Peyer's patch (tissue), 4 donors: ENCODE measurements around the gene NPVF. TPM values are rescaled to one million over a fixed set of nuclear protein-coding genes. Genes with fewer than 3 reads are reported as not detected.
A peak's percentile ranks its signal among the peaks of the same experiment; 100 is the strongest.

ENCODE experiments used
- DNase-seq, 3 donors: peaks; one replicate each; pipeline ENCODE4 v3.0.0-alpha.2; 2017 to 2019
- H3K27ac ChIP-seq, 4 donors: fragments of 200-600 bp; sonication (generic); one replicate each; pipeline ENCODE4 v1.5.1; 2016 to 2019
- H3K27me3 ChIP-seq, 2 donors: fragments of 200-600 bp; sonication (generic); one replicate each; pipeline ENCODE4 v1.5.1; 2019
- H3K36me3 ChIP-seq, 3 donors: fragments of 200-600 bp; sonication (generic); one replicate each; pipeline ENCODE4 v1.5.1; 2016 to 2019
- H3K4me1 ChIP-seq, 4 donors: fragments of 200-600 bp; sonication (generic); one replicate each; pipeline ENCODE4 v1.5.1; 2016 to 2019
- H3K4me3 ChIP-seq, 4 donors: fragments of 200-600 bp; sonication (generic); 1 replicate in 3 of 4; 2 replicates in 1 of 4; pipeline ENCODE4 v1.5.1; 2016 to 2019; ENCODE audit warnings: mild to moderate bottlenecking in 1 of 4
- H3K9me3 ChIP-seq, 4 donors: fragments of 200-600 bp; sonication (generic); one replicate each; pipeline ENCODE4 v1.5.1; 2016 to 2019; ENCODE audit warnings: mild to moderate bottlenecking in 1 of 4
- POLR2A ChIP-seq, 2 donors: fragments of 450-650 bp; IDR thresholded peaks; one replicate each; pipeline ENCODE4 v1.5.1; 2017; ENCODE audit warnings: antibody characterized with exemption in 2 of 2, mild to moderate bottlenecking in 2 of 2, moderate library complexity in 2 of 2
- total RNA-seq, 4 donors: library from RNA; depleted of rRNA; stranded (reverse); fragments of >200 nt; gene quantifications; one replicate each; pipeline ENCODE4 v1.1.0, GENCODE V29; 2016
- TF ChIP-seq, protein P1 (sequence below), 6 experiments: fragments of 450-650 bp in 4 of 6; fragments of 200-600 bp in 2 of 6; sonication (generic) in 1 of 6; IDR thresholded peaks; one replicate each; pipeline ENCODE4 v1.5.1; 2017 to 2019; ENCODE audit warnings: antibody characterized with exemption in 6 of 6, mild to moderate bottlenecking in 3 of 6, moderate library complexity in 1 of 6

Gene NPVF
- total RNA-seq, 4 donors from 2014 or later = not detected

DNA sequence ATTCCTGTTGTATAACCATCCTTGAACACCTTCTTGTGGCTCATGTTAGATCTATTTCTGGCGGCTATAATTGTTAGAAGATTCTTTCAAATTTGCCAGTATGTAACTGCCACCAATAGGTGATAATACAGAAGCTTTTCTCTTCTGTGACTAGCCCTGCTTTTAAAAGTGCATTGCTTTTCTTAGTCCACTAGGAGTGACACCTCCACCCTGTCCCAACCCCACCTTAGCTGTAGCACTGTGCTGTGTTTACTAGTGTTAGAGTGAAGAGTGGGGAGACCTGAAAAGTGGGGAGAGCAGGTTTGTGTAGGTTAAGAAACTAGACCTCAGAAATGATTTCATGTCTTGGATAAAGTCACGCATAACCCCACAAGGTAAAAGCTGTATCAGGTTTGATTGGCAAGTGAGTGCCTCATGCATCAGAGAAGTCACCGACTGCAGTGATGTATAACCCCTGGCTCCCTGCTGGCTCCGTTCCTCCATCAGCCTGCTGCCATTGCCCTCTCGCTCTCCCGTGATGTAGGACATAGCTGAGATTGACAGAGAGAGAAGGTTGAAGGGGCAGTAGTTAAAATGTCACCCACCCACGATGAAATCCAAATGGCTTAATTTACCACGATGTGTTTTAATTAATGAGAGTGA lies 12.5 kb downstream of the NPVF start:
- Histone ChIP-seq H3K36me3 (no peaks in the 10 kb centered on the region), H3K27ac (no peak overlapping the region), H3K4me3 (no peak overlapping the region), H3K9me3 (no peaks in the 10 kb centered on the region), H3K4me1 (peaks cover 0 to 3% (median 0%) of the 10 kb centered on the region in 4 donors), H3K27me3 (no peaks in the 10 kb centered on the region)
- TF ChIP-seq, protein P1, sequence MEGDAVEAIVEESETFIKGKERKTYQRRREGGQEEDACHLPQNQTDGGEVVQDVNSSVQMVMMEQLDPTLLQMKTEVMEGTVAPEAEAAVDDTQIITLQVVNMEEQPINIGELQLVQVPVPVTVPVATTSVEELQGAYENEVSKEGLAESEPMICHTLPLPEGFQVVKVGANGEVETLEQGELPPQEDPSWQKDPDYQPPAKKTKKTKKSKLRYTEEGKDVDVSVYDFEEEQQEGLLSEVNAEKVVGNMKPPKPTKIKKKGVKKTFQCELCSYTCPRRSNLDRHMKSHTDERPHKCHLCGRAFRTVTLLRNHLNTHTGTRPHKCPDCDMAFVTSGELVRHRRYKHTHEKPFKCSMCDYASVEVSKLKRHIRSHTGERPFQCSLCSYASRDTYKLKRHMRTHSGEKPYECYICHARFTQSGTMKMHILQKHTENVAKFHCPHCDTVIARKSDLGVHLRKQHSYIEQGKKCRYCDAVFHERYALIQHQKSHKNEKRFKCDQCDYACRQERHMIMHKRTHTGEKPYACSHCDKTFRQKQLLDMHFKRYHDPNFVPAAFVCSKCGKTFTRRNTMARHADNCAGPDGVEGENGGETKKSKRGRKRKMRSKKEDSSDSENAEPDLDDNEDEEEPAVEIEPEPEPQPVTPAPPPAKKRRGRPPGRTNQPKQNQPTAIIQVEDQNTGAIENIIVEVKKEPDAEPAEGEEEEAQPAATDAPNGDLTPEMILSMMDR (IDR thresholded peaks at IDR 0.05) = peak in 2 of 6 experiments; percentile 6
- TF ChIP-seq POLR2A (IDR thresholded peaks at IDR 0.05) = no peak
- DNase-seq = no peak

DNA sequence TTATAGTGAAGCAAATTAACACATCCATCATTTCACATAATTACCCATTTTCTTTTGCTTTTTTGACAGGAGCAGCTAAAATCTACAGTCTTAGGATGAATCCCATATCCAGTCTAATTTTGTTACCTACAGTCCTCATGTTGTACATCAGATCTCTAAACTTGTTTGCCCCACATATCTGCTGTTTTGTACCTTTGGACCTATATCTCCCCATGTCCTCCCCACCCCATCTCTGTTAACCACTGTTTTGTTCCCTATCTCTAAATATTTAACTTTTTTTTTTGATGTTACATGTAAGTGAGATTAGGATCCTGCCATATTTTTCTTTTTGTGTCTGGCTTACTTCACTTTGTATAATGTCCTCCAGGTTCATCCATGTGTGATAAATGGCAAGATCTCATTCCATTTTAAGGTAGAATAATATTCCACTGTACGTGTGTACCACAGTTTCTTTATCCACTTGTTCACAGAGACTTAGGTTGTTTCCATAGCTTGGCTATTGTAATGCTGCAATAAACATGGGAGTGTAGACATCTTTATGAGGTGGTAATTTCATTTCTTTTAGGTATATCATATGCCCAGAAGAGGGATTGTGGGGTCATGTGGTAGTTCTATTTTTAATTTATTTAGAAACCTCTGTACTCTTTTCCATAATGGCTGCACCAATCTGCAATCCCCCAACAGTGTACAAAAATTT lies 19.6 kb downstream of the NPVF start:
- DNase-seq = no peak
- Histone ChIP-seq H3K36me3 (no peaks in the 10 kb centered on the region), H3K9me3 (no peaks in the 10 kb centered on the region), H3K27me3 (no peaks in the 10 kb centered on the region), H3K4me3 (no peak overlapping the region), H3K27ac (no peak overlapping the region), H3K4me1 (no peaks in the 10 kb centered on the region)
- TF ChIP-seq POLR2A (IDR thresholded peaks at IDR 0.05) = no peak
- TF ChIP-seq, protein P1 (IDR thresholded peaks at IDR 0.05) = no peak

DNA sequence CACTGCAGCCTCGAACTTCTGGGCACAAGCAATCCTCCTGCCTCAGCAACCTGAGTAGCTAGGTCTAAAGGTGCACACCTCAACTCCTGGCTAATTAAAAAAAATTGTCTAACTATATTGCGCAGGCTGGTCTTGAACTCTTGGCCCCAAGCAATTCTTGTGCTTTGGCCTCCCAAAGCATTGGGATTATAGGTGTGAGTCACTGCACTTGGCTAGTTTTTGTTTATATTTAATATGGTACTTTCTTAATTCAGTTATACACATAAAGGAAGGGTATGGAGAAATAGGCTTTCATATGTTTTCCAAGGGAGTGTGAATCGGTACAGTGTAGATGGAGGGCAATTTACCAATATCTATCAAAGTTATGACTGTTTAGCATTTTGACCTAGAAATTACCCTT lies 20.4 kb downstream of the NPVF start:
- Histone ChIP-seq H3K36me3 (no peaks in the 10 kb centered on the region), H3K4me3 (no peak overlapping the region), H3K27ac (no peak overlapping the region), H3K27me3 (no peaks in the 10 kb centered on the region), H3K4me1 (no peaks in the 10 kb centered on the region), H3K9me3 (no peaks in the 10 kb centered on the region)
- DNase-seq = no peak
- TF ChIP-seq, protein P1 (IDR thresholded peaks at IDR 0.05) = no peak
- TF ChIP-seq POLR2A (IDR thresholded peaks at IDR 0.05) = no peak

DNA sequence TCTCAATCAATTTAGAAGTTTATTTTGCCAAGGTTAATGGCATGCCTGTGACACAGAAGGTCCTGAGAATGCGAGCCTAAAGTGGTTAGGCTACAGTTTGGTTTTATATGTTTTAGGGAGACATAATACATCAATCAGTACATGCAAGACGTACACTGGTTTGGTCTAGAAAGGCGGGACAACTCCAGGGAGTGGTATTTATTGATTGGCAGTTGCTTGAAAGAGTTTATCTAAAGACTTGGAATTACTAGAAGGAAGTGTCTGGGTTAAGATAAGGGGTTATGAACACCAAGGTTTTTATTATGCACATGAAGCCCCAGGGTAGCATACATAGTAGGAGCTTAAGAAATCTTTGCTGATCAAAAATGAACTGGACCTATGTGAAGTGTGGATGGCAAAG lies 21.5 kb downstream of the NPVF start:
- no peak for DNase-seq
- H3K4me3 ChIP-seq = no peak overlapping the region
- TF ChIP-seq POLR2A (IDR thresholded peaks at IDR 0.05) = no peak
- TF ChIP-seq, protein P1 (IDR thresholded peaks at IDR 0.05) = no peak

DNA sequence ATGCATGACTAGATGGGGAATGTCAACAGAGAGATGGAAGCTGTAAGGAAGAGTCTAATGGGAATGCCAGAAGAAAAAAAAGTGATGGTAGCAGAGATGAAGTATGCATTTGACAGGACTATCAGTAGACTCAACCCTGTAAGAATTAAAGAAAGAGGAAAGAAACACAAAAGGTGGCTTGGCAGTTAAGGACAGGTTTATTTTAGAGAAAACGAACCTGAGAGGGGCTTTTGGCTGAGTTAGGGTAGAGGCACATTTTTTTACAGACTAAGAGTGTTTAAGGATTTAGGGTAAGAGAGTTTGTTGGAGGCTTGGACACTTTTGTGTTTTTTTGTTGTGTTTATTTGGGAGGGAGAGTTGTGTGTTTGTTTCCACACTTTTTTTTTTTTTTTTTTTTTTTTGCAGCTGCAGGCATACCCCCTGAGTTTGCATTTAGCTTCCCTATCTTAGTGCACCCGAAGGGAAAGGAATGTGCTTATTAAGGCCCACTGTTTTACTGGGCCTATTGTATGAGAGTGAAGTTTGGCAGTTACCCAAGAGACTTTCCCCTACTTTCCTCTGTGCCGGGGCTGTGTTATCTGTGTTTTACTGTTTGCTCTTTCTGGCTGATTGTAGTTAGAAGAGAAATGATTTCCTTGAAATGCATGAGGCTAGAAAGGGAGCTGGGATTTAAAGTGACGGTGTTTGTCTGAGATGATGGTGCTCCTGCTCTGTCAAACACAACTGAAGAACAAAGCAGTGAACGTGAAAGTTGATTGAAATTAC lies 32.0 kb downstream of the NPVF start:
- DNase-seq = no peak
- peak overlapping the region in 1 of 4 donors; percentile 20 for H3K27ac ChIP-seq

More for the DNA sequence above, 21.5 kb downstream of the NPVF start:
- H3K27me3 ChIP-seq = no peaks in the 10 kb centered on the region
- H3K4me1 ChIP-seq = no peaks in the 10 kb centered on the region
- no peaks in the 10 kb centered on the region for H3K9me3 ChIP-seq
- H3K36me3 ChIP-seq = no peaks in the 10 kb centered on the region
- no peak overlapping the region for H3K27ac ChIP-seq

More for the DNA sequence above, 32.0 kb downstream of the NPVF start:
- peaks cover 0 to 5% (median 0%) of the 10 kb centered on the region in 4 donors for H3K9me3 ChIP-seq
- no peaks in the 10 kb centered on the region for H3K27me3 ChIP-seq
- no peak overlapping the region for H3K4me3 ChIP-seq
- TF ChIP-seq POLR2A (IDR thresholded peaks at IDR 0.05) = no peak
- TF ChIP-seq, protein P1 (IDR thresholded peaks at IDR 0.05) = no peak
- peaks cover 0 to 5% (median 0%) of the 10 kb centered on the region in 4 donors for H3K4me1 ChIP-seq
- no peaks in the 10 kb centered on the region for H3K36me3 ChIP-seq
